Measurements from ENCODE around the gene RSPH4A. TPM values are rescaled to one million over a fixed set of nuclear protein-coding genes. Genes with fewer than 3 reads are reported as not detected.

The RSPH4A gene
- total and polyA plus RNA-seq, 11 donors: 0.12 to 0.42 (median 0.20) TPM; not detected in 2

DNA sequence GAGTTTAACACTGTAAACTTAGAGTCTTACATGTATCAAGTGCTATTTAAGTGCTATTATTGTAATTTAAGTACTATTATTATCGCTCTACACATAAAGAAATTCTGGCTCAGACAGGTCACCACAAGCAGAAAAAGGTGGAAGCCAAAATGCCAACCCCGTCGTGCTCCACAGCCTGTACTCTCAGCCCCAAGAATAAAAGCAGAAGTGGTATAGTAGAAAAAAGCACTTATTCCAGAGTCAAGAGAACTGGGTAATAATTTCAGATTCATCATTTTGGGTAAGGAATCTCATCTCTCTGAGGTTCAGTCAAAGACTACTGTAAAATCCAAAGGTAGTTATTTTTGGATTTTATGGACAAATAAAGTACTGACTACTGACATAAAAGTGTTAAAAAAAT lies 51.3 kb downstream of the RSPH4A start:
- ATAC-seq (no peak), DNase-seq (no peak)
- intact Hi-C loops (cut with DNase I): loop anchor here in 1 of 10 donors (1.0 kb wide), 1 partner anchor 14 kb away; the partner anchor contains the start of gene KPNA5
- 29 to 45% (median 35%) methylated on average over 3 of the region's 3 CpGs for WGBS, 4 donors
- Histone ChIP-seq H3K27ac (peak overlapping the region in 2 of 12 donors; percentile 77 to 87), H3K4me3 (peak overlapping the region; percentile 69 to 99 (median 88)), H3K27me3 (no peaks in the 10 kb centered on the region), H3K9me3 (no peaks in the 10 kb centered on the region), H3K36me3 (no peaks in the 10 kb centered on the region), H3K4me1 (peaks cover 0 to 37% (median 19%) of the 10 kb centered on the region in 12 donors)
- TF ChIP-seq POLR2A (IDR thresholded peaks at IDR 0.05): no peak
- TF ChIP-seq, protein P1, sequence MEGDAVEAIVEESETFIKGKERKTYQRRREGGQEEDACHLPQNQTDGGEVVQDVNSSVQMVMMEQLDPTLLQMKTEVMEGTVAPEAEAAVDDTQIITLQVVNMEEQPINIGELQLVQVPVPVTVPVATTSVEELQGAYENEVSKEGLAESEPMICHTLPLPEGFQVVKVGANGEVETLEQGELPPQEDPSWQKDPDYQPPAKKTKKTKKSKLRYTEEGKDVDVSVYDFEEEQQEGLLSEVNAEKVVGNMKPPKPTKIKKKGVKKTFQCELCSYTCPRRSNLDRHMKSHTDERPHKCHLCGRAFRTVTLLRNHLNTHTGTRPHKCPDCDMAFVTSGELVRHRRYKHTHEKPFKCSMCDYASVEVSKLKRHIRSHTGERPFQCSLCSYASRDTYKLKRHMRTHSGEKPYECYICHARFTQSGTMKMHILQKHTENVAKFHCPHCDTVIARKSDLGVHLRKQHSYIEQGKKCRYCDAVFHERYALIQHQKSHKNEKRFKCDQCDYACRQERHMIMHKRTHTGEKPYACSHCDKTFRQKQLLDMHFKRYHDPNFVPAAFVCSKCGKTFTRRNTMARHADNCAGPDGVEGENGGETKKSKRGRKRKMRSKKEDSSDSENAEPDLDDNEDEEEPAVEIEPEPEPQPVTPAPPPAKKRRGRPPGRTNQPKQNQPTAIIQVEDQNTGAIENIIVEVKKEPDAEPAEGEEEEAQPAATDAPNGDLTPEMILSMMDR (IDR thresholded peaks at IDR 0.05): no peak

DNA sequence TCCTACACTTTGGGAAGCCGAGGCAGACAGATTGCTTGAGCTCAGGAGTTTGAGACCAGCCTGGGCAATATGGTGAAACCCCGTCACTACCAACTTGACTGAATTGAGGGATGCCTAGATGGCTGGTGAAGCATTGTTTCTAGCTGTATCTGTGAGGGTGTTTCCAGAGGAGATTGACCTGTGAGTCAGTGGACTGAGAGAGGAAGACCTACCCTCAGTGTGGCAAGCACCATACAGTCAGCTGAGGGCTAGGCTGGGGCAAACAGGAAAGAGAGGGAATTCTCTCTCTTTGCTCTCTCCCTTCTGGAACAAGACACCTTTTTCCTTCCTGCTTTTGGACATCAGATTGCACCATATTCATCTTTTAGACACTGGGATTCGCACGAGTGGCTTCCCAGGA lies 56.0 kb downstream of the RSPH4A start:
- intact Hi-C loops (cut with DNase I): no loop called here
- no peak overlapping the region for H3K4me3 ChIP-seq
- 83 to 92% (median 89%) methylated on average over 4 of the region's 4 CpGs for WGBS, 4 donors

DNA sequence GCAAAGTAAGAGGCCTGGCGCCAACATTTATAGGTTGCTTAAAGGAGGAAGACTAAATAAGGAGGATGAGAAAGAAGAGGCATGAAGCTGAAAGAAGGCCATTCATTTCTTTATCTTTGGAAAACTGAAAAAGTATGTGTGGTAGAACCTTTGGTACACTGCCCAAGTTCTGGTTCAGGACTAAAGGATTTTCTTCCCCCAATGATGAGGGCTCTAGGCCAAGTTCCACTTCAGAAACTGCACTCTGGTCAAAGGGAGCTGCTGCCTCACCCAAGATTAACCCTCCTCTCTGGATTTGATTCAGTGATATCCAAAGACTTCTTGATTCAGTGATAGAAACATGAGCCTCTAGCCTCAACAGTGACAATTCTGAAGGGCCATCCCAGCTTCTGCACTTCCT lies 59.7 kb downstream of the RSPH4A start:
- Histone ChIP-seq H3K36me3 (no peaks in the 10 kb centered on the region), H3K27me3 (no peaks in the 10 kb centered on the region), H3K4me1 (peaks cover 0 to 9% (median 0%) of the 10 kb centered on the region in 12 donors), H3K27ac (no peak overlapping the region), H3K4me3 (no peak overlapping the region), H3K9me3 (no peaks in the 10 kb centered on the region)
- DNase-seq: no peak
- no peak for ATAC-seq
- intact Hi-C loops (cut with DNase I): no loop called here
- no peak for TF ChIP-seq POLR2A (IDR thresholded peaks at IDR 0.05)
- TF ChIP-seq, protein P1 (IDR thresholded peaks at IDR 0.05): no peak
- WGBS, 4 donors: 90 to 100% (median 97%) methylated on average over 1 of the region's 1 CpG

More for the DNA sequence above, 56.0 kb downstream of the RSPH4A start:
- no peak overlapping the region for H3K27ac ChIP-seq
- DNase-seq (no peak), ATAC-seq (no peak)
- TF ChIP-seq, protein P1 (IDR thresholded peaks at IDR 0.05): no peak
- TF ChIP-seq POLR2A (IDR thresholded peaks at IDR 0.05): no peak
- H3K36me3 ChIP-seq: no peaks in the 10 kb centered on the region
- H3K4me1 ChIP-seq: peaks cover 0 to 8% (median 5%) of the 10 kb centered on the region in 12 donors
- H3K9me3 ChIP-seq: no peaks in the 10 kb centered on the region
- no peaks in the 10 kb centered on the region for H3K27me3 ChIP-seq

DNA sequence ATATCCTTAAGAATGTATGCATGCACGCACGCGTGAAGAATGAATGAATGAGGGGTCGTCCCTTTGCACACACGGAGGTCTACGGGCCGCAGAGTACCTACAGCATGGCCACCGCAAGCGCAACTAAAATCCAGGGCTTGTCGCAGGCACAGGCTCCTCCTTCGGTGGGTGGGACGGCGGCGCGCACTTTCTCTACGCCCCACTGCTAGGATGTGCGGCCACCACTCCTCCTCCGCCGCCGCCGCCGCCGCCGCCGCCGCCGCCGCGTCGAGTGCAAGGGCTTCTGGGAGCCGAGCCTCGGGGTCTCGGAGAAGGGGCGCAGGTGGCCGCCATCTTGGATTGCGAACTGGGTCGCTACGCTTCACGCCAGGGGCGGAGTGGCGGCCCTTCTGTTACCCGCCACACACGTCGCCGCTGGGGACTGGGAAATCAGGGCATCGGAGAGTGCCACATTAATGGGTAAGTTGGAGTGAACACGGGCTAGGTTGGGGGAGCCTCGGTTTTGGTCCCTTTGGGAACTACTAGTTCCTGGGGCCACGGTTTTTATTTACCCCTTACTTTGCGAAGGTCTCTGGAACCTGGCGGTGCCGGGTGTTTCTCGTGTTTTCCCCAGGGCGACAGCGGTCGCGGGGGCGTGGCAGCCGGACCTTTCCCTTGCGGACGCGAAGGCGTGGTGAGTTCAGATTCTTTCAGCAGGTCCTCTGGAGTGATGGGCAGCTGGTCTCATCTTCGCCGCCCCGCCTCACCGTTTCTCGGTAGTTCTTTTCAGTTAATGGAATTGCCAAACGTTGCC lies 64.8 kb downstream of the RSPH4A start, which contains the start of gene KPNA5:
Gene KPNA5, plus strand, starts transcription at position 332 of the 793 bp plus-strand sequence. Its CDS starts 124 bp downstream, at position 456.
- intact Hi-C loops (cut with DNase I): loop anchor here in 1 of 10 donors (1.0 kb wide), 1 partner anchor 13 kb away; the partner anchor contains the start of gene ZUP1

More for the DNA sequence above, 64.8 kb downstream of the RSPH4A start, which contains the start of gene KPNA5:
- TF ChIP-seq, protein P1 (IDR thresholded peaks at IDR 0.05): no peak
- TF ChIP-seq POLR2A (IDR thresholded peaks at IDR 0.05): peak in 1 of 2 donors; percentile 79
- Histone ChIP-seq H3K9me3 (peaks cover 0 to 2% (median 0%) of the 10 kb centered on the region in 12 donors), H3K27me3 (no peaks in the 10 kb centered on the region), H3K4me1 (peaks cover 0 to 29% (median 9%) of the 10 kb centered on the region in 12 donors), H3K36me3 (peaks cover 0 to 12% (median 0%) of the 10 kb centered on the region in 9 donors), H3K4me3 (peak within 1 kb of the TSS; percentile 46 to 96 (median 77)), H3K27ac (peak within 1 kb of the TSS; percentile 67 to 95 (median 92))
- DNase-seq (peak; percentile 90 to 94 (median 94)), ATAC-seq (peak; percentile 97 to 99 (median 98))
- 0 to 1% (median 0%) methylated on average over 52 to 69 of the region's 69 CpGs for whole genome bisulfite sequencing, 4 donors
